Stimulated activated CD8-positive, alpha-beta memory T cell treated with anti-CD3 and anti-CD28 coated beads, Interleukin-15, amount 100 ng/mL, for 4 hours (primary cell): ENCODE results near the gene CYP19A1.
"Not testable (repeated sequence)": the region's sequence is repeated elsewhere in the genome, so short reads cannot be mapped to it uniquely, and the experiment has no call there.

Experiments used
- DNase-seq, 2 donors: peaks; one replicate each; pipeline ENCODE4 v3.0.0-alpha.2; 2020; ENCODE audit warnings: low read depth in 2 of 2

Gene CYP19A1

DNA sequence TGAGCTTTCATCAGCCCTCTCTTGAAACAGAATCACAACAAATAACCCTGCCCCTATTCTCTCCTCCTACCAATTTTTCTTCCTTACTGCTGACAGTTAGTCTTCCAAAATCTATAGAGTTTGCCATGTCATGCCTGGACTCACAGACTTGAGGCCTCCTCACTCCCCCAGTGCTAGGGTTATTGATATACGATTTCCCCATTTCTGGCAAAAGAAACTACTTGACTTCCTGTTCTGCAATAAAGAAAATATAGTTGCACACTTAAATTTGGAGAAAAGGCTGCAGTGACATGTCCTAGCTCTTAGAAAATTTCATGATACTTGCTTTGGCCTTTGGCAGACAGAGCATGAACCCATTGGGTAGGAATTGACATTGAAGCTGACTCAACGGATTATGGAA is 75.9 kb downstream of the CYP19A1 start:
- DNase-seq, result no peak

DNA sequence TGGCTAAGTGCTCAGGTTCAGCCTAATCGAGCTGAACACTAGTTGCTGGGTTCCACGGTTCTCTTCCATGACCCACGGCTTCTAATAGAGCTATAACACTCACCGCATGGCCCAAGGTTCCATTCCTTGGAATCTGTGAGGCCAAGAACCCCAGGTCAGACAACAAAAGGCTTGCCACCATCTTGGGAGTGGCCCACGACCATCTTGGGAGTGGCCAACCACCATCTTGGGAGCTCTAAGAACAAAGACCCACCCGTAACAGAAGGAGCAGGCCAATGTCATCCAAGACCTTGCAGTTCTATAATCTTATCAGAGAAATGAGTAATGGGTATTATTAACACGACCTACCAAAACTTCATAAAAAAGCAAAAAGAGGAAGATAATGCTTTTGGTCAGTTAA is 77.3 kb downstream of the CYP19A1 start:
- not testable (repeated sequence) for DNase-seq

DNA sequence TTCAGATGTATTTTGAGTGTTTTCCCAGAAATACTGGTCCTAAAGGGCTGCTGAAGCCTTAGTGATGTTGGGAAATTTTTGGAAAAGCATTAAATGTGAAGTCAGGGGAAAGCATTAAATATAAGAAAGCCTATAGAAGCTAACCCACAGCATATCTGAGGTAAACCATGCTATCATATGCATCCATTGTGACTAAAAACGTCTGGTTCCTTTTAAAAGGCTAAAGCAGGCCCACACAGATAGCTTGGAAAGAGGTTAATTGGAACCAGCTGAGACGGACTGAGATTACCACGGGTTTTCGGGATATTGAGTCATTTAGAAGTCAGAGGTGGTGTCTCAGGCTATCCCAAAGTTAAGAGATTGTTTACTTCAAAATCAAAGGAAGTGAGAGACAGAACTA is 78.2 kb downstream of the CYP19A1 start:
- no peak for DNase-seq

DNA sequence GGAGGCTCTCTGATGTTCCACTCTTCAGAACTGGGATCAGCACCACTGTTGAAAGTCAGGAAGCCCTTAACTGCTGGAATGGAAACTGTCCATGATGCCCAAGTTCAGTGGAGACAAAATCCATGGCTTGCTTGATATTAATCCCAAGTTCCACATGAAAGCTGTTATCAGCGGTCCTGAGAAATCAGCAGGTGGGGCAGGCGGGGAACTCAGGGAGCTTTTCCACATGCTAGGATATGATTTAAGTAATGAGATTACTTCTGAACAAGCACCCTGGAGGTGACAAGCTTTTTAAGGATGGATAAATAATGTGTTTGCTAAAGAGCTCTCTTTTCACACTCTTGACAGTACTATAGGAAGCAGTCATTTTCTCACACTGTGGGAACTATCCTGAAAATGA is 82.9 kb downstream of the CYP19A1 start:
- DNase-seq, result no peak

DNA sequence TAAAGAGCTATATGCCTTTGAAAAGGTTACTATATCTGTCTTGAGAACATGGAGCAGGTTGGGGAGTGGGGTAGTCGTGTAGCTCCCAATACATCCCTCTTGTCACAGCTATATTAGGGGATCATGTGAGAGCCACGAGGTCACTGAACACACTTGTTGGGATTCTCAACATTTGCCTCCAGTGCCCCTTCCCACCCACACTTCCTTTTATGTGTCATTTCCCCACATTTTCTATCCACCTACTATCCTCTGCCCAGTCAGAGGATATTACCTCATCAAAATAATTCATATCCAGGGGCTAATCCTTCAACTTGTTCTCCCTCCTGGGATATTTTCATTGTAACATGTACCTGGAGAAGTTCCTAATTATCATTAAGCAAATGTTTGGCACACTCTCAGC is 85.0 kb downstream of the CYP19A1 start:
- no peak for DNase-seq

DNA sequence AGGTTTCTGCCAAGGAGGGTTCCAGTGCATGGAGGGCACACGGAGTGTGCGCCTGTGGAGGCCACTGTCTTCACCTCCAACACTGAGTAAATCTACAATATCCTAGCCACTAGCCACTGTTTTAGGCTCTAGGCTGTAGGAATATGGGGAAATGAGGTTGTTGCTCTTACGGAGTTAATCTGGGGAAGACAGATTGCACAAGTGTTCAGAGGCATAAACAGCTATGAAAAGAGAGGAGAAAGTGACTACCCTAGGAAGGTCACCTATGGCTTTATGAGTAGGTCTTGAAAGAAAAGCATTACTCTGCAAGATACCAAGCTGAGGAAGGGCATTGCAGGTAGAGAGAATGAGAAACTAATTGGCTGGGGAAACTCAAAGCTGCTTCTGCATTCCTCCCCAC is 85.7 kb downstream of the CYP19A1 start:
- no peak for DNase-seq

DNA sequence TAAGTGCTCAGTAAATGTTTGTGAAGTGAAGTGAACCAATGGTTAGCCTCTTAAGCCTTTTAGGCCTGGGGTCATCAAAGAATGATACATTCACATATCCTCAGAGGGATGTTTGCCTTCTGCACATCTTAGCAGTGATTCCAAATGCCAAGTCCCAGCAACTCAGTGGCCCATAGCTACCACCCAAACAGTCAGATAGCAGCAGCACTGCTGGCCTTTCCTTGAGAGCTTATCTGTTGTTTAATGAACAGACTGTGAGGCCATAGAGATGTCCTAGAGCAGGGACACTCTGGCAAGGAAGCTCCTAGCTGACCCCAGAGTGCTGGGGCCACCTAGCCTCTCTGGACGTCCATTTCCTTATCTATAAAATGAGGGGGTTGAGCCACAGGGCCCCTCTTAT is 86.8 kb downstream of the CYP19A1 start:
- DNase-seq, result no peak

DNA sequence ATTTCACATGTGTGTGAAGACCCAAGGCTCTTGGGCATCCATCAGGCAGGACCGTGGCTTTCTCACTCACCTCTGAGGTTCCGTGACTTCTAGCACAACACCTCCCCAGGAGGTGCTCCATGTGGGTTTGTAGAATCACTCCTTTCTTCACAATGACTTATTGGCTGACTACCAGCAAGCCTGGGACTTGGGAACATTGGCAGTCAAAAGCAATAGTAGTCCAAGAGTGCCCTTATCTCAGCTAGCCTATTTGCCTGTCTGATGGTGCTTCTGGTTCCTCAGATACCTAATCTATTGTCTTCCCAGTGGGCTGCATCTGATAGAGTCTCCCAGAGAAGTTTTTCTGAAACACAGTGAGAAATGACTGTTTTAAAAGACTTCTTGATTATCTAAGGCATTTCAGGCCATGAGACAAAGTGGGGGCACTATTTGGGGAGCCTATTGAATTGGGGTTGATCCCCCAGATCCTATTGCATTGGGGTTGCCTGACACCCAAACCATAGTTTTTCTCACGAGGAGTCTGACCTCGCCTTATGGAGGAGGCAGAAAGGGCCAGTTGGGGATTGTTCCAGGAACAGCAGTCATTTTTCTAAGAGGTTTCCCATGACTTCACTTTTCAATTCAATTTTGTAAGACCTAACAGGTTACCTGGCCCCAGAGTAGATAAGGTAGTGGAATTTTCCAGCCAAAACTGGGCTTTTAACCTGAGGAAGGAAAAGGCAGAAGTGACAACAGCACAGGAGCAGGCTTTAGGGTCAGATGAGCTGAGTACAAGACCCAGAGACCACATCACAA is 88.0 kb downstream of the CYP19A1 start:
- no peak for DNase-seq

DNA sequence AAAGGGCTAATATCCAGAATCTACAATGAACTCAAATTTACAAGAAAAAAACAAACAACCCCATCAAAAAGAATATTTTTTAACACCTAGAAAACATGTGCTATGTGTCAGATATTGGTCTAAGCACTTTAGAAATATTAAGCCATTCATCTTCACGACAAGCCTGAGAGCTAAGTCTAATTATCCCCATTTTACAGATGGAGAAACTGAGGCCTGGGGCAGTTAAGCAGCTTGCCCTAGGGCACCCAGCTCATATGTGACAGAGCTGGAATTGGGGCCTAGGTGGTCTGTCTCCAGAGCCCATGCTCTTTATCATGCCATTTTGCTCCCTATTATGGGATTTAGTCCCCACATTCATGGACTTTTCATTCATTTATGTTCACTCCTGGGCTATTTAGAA is 92.8 kb downstream of the CYP19A1 start:
- DNase-seq, result no peak

DNA sequence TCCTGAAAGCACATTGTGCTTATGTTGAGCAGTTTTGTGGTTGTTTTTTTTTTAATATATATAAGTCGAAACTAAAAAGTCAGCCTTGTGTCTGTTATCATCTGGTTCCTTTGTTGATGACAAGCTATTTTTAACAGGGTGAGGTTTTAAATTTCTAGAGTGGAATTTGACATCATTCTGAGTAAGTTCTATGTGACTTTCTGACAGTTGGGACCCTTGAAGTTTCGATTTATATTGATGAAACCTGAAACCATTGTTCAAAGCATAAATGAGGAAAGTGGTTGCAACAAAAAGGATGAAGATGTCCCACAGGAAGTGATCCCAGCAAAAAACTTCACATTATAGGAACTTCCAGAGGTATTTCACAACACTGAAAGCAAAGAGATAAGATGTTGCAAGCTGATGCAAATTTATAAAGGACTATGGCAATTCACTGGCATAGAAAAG is 94.0 kb downstream of the CYP19A1 start:
- no peak for DNase-seq

DNA sequence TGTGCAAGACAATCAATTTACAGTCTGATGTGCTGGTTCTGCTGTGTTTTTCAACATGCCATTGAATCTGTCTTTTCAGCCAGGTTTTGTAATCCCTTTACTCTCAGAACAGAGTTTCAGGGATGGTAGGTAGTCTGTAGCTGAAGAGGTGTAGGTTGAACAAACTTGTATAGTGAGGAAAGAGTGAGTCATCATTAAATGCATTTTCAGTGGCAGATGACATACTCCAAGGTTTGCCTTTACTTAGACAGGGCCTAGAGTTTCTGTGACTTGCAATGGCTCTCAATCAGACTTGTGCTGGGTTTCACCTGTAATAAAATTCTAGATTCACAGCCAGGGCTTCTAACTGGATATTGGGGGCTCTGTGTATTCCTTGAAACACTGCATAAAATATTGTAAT is 94.6 kb downstream of the CYP19A1 start:
- DNase-seq, result no peak

DNA sequence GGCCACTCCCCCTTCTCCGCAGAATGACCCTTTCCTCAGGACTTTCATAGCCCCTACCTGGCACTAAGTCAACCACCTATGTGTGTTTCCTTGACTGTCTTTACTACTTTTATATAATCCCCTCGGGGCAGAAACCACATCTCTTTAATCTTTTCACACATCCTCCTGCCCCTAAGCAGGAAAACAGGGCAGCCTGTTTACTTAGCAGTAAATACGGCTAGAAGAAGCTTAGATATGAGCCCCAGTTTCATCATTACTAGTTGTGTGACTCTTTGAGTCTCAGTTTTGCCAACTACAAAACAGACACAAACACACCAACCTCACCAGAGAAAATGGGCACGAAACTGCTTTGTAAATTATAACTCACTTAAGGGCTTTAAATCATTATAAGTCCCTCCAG is 98.3 kb downstream of the CYP19A1 start:
- DNase-seq, result no peak

DNA sequence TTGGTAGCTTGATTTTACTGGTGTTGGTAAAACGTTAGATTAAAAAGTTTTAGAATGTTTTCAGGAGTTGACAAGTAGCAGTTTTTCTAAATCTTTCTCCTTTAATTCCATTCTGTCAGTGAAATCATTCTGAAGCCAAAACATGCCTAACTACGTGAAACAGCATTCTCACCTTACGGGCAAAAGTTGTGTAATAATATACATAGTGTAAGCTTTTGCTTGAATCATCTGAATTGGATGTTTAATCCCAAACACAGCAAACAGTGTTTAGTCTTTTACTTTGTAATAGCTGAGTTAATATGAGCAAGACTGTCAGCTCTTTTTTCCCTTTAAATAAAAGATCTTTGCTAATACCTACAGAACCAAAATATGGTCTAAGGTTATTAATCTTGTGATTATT is 100.6 kb downstream of the CYP19A1 start:
- no peak for DNase-seq

DNA sequence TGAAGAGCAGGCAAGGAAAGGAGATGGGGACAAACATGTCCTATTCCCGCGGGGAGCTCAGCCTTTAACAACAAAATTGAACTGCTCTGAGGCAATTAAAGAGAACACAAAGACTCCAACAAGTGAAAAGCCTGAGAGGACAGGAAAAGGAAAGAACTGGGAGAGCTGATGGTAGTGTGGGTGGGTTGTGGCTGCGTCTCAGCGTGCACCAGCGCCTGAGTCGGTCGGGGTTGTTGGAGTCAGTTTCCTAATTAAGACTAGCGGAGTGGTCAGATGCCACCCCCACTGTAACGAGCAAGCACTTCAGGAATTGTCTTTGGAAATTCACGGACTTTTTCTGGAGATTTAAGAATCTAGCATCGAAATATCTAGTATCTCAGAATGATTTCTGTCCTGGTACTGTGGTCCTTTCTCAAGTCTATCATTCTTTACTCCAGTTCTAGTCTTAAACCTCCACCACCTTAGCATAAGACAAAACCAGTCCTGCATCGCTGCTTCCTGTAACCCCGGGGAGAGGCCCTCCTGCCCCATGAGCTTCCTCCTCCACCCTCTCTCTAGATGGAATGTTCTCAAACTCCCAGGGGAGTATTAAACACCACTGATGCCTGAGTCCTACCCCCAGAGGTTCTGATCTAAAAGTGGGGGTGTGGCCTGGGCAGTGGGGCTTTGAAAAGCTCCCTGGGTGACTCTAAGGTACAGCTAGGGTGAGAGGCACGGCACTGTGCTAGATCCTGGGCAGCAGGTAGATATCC is 104.0 kb downstream of the CYP19A1 start:
- no peak for DNase-seq

DNA sequence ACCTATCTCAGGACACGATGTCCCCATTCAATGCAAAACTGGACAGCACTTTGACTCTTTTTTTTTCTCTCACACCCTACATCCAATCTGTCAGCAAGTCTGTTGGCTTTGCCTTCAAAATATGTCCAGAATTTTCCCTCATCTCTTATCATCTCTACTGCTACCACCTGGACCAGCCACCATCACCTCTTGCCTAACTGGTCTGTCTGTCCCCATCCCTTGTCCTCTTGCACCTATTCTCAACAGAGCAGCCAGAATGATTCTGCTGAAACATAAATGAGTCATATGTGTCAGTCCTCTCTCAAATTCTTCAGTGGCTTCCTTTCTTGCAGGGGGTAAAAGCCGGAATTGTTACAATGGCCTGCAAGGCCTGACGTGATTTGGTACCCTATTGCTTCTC is 105.8 kb downstream of the CYP19A1 start:
- DNase-seq, result no peak

DNA sequence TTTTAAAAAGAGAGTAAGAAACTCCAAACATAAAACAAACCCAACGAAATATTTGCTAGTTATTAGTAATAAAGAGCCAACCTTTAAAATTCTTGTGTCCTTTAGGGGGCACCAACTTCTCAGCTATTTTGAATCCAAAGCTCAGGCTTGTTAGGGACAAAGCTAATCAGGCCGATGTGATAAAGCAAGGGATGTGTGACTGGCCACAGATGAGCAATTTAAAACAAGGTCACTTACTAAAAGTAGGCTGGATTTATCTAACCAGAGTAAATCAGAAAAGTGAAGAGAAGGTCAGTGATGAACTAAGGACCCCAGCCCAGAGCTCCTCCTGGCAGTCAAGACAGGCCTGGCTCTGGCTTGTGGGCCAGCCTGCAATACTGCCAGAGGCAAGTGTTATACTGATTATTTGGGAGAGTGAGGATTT is 108.5 kb downstream of the CYP19A1 start:
- DNase-seq, result no peak

DNA sequence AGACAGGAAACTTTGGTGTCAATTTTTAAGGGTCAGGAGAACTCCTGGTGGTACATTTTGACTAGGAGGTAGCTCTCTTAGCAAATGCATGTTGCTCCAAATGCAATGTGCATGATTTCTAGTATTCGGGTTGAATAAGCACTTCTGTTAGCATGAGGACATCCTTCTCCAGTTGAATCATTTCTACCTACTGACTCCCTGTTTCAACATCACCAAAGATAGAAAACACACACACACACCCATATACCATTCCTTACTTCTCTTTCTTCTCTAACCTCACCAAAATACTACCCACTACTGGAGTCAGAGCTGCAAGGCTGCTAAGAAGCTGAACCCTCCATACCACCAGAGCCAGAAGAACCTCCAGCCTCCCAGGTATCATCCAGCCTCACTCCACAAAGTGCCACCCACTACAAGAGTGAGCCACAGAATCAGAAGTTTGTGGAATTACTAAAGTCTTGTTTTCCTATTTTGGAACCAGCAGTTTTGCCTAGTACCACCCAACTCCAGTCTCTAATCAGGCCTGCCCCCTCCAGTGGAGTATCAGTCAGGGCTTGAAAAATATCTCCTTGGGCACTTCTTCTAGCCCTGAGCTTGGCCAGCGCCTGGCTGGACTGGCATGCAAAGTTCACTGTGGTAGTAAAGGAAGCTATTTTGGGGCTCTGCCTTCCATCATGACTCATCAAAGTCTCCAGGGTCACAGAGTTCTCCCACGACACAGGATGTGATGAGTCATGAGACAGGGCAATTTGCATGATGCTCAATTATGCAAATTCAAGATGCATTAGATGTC is 110.3 kb downstream of the CYP19A1 start:
- DNase-seq, result no peak

DNA sequence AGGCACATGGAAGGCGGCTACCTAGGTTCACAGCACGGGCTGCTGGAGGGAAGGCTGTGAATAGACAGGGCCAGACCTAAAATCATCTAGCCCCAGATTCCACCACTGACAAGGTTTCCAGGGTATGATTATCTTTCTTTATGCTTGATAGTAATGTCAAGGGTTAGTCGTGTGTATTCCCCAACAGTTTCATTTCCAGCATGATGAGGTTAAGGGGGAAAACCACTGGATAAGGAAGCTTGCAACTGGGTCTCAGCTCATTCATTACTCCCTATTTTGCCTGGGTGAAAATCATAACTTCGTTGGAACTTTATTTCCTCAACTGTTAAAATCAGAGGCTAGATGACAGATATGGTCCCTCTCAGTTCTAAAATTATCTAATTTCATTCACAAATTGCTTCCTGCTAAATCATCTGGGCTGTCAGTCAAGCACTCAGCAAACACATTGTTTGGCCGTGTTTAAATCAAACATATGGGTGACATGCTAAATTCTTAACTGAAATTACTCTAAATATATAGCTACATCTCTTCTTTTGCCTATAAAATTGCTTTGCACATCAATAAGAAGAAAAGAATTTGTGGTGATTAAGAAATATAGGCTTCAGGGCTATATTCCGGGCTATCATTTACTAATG is 111.7 kb downstream of the CYP19A1 start:
- DNase-seq, result no peak

DNA sequence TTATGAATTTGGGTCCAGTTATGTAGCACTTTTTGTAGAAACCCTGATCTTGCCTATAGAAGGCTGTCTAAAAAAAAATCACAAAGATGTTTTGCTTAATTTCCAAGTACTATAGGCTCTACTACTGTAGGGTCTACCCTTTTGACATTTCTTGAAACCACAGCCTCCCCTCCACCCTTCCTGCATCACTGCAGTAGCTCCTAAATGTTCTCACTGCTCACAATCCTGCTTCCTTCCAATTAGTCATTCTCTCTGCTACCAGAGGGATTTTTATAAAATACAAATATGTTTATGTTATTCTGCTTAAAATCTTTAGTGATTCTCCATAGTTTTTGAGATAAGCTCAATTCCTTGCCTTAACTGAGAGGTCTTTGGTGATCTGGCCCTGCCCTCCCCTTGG is 114.0 kb downstream of the CYP19A1 start:
- no peak for DNase-seq

DNA sequence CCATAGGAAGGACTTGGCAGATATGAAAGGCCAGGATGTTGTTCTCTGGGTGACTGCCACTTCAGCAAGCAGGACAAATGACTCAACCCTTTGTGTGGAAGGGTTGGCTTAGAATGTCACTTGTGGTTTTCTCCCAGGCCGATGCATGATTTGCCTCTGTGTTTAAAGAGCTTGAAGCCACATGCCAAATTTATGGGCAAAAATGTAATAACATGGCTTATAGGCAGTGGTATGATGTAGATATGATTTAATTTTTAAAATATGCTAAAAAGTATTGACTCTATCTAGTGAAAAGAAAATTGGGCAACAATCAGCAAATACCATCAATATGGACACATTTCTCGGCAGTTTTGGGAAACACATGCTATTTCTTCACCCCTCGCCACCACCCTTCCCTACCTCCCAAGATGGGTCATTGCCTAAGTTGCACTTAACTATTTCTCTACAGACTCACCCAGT is 114.6 kb downstream of the CYP19A1 start:
- DNase-seq, result no peak

DNA sequence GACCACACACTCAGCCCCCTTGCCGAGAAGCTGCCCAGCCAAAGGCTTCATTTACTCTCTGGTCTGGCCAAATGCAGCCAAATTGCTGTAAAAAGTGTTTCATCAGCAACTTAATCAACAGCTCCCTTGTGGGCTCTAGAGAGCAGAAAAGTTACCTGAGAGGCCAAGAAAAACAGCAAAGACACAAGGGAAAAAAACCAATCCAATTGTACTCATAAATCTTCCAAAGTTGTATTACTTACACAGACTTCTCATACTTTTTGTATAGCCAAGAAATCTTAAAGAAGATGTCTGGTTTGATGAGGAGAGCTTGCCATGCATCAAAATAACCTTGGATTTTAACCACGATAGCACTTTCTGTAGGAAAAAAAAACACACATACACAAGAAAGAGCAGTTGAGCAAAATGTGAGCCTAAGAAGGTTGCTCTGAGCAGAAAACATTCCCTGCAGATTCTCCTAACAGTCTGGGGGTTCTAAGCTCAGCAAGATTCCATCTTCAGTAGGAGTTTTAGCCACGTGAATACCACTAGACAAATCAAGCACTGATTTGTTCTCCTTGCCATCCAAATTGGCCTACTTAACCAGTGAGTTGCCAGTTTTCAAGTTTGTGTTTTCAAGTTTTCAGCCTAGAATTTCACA is 120.0 kb downstream of the CYP19A1 start:
- no peak for DNase-seq
